CD4-positive, alpha-beta T cell treated with Interleukin-21 for 1 hour (primary cell): ENCODE data around the gene NDUFA11.
"Not testable (repeated sequence)": the region's sequence is repeated elsewhere in the genome, so short reads cannot be mapped to it uniquely, and the experiment has no call there.

Experiments used
- DNase-seq: peaks from one replicate; pipeline ENCODE4 v3.0.0-alpha.2; 2020

Gene NDUFA11

GRCh38 chr19:5884065-5884811, 19.4 kb downstream of the NDUFA11 start:
- not testable (repeated sequence) for DNase-seq

DNA sequence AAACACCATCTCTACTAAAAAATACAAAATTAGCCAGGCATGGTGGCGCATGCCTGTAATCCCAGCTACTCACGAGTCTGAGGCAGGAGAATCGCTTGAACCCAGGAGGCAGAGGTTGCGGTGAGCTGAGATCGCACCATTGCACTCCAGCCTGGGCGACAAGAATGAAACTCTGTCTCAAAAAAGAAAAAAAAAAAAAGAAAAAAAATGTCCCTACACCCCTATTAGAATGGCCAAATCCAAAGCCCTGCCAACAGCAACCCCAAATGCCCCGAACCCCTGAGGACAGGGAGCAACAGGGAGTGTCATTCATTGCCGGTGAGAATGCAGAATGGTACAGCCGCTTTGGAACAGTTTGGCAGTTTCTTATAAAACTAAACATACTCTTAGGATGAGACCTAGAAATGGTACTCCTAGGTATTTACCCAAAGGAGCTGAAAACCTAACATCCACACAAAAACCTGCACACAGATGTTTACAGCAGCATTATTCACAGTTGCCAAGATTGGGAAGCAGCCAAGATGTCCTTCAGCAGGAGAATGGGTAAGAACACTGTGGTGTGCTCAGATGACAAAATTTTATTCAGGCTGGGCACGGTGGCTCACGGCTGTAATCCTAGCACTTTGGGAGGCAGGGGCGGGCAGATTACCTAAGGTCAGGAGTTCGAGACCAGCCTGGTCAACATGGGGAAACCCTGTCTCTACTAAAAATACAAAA, 20.3 kb downstream of the NDUFA11 start:
- DNase-seq = not testable (repeated sequence)

GRCh38 chr19:5882421-5882968, 21.1 kb downstream of the NDUFA11 start:
- no peak for DNase-seq

GRCh38 chr19:5881543-5882299, 21.9 kb downstream of the NDUFA11 start:
- DNase-seq = no peak

DNA sequence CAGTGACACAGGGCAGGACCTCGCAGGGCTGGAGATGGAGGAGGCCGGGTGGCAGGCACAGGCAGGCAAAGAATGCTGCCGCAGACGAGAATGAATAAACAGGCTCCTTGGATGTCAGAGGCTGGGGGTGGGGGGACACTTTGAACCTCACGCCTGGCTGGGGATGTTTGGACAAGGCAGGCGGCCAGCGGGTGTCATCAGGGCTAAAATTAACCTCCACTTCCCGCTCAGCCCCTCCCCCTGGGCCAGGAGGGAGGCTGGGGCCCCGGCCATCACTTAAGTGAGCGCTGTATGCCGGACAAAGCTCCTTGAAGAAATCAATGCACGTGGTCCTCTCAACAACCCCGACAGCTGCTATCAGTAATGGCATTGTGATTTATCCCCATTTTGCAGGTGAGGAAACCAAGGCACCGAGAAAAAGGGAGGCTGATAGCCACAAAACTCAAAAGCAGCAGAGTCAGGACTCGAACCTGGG, 22.9 kb downstream of the NDUFA11 start:
- DNase-seq = no peak

DNA sequence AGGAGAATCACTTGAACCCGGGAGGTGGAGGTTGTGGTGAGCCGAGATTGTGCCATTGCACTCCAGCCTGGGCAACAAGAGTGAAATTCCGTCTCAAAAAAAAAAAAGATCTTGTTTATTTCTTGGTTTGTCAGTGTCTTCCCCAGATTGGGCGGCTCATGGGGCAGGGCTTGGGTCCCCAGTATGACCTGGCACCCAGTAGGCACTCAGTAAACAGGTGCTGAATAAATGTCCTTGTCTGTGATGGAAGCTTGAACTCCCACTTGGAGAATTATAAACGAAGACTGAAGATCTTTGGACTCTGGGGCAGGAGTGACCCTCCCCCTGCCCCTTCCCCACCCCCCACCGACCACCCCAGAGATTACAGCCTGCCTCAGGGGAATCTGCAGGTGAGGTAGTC, 23.4 kb downstream of the NDUFA11 start:
- DNase-seq = no peak

DNA sequence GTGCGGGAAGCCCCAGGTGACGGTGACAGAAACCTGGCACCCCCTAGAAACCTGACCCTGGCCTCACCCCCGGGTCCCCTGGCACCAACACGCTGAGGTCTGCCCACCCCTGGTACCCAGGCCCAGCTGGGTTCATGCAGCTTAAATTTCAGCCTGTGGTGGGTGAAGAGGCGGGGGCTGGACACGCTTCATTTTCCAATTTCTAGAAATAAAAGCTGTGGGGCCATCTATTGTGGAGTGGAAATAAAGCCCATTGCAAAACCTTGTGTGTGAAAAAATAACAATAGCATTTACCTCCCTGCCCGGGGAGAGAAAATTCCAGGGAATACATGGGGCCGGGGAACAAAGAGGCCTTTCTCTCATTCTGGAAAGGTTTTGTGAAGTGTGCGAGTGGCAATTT, 25.7 kb downstream of the NDUFA11 start:
- no peak for DNase-seq

GRCh38 chr19:5877427-5877826, 26.2 kb downstream of the NDUFA11 start:
- no peak for DNase-seq

- not testable (repeated sequence) for DNase-seq
Observed at GRCh38 chr19:5874496-5874895, 29.1 kb downstream of the NDUFA11 start.

GRCh38 chr19:5873617-5874199, 29.9 kb downstream of the NDUFA11 start:
- no peak for DNase-seq

DNA sequence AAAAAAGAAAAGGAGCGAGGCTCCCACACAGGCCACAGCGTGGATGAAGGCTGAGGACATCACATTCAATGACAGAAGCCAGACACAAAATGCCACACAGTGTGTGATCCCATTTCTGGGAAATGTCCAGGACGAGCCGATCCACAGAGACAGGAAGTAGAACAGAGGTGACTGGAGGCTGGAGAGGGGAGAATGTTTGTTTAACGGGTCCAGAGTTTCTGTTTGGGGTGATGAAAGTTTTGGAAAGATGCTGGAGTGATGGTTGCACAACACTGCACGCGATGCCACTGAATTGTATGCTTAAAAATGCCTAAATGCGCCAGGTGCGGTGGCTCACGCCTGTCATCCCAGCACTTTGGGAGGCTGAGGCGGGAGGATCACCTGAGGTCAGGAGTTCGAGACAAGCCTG, 32.6 kb downstream of the NDUFA11 start:
- no peak for DNase-seq

GRCh38 chr19:5867201-5868136, 36.1 kb downstream of the NDUFA11 start:
- DNase-seq = no peak

DNA sequence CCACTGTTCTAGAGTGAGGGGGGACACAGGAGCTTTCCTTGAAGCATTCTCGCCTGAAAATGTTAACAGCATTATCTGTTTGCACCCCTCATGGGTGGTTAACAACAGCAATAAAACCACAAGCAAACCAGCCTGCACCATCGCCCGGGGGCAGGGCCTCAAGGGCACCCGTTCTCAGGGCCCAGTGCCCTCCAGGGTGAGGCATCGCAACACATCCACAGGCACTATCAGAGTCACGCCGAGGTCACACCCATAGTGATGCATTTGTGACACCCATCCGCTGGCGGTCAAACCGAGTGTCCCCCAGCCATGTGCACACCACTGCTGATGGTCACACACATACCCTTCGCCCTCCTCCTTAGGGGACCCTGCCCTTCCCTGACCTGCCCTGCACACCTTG, 37.8 kb downstream of the NDUFA11 start:
- no peak for DNase-seq

GRCh38 chr19:5864725-5865486, 38.7 kb downstream of the NDUFA11 start:
- DNase-seq = peak; percentile 5

- DNase-seq = no peak
Observed at GRCh38 chr19:5864013-5864720, 39.4 kb downstream of the NDUFA11 start.

DNA sequence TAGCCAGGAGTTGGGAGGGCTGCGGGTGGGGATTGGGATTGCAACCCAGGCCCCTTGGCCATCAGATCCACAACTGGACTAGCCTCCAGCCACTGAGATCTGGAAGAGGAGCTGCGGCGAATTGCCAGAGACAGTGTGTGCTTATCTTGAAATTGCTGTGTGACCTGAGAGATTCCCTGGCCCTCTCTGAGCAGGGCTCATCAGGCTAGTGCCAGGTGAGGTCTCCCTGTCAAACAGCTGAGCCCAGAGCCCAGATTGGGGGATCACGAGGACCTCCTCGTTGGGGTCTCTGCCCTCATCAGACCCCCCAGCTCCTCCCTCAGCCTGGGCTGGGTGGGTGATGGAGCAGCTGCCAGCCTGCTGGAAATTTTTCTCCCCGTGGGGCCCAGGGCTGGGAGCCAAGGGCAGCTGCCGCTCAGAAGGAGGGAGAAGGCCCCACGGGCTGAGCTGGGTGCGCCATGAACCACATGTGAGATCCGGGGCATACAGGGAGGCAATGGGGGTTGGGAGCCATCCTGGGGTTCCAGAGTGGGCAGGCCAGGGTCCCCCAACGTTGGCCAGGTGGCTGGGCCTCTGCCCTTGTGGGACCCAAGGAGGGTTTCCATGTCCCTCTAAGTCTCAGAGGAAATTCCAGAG, 40.4 kb downstream of the NDUFA11 start:
- DNase-seq = no peak

- no peak for DNase-seq
Observed at GRCh38 chr19:5857203-5858081, 46.1 kb downstream of the NDUFA11 start.

DNA sequence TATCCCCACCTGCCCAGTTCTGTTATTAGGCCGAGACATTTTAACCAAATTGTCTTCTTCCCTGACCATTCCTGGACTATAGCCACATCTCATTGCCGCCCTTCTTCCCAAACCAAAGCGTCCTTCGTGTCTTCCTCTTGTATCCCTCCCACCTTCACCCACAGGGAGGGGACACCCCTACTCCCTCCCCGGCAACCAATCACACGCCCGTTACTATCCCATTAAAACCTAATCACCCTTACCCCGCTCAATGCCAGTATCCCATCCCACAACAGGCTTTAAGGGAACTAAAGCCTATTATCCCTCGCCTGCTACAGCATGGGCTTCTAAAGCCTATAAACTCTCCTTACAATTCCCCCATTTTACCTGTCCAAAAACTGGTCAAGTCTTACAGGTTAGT, 48.4 kb downstream of the NDUFA11 start:
- DNase-seq = not testable (repeated sequence)

GRCh38 chr19:5854121-5854520, 49.5 kb downstream of the NDUFA11 start:
- DNase-seq = not testable (repeated sequence)
